HG02885 (cell line): Measurements from ENCODE around the gene MAST3.
A peak's percentile ranks its signal among the peaks of the same experiment; 100 is the strongest.
"Not testable (repeated sequence)": the region's sequence is repeated elsewhere in the genome, so short reads cannot be mapped to it uniquely, and the experiment has no call there.

Experiments used
- ATAC-seq: cut with Tn5 transposase; IDR thresholded peaks from one replicate; pipeline ENCODE4 v1.9.1; 2021; ENCODE audit warnings: mild to moderate bottlenecking; ENCODE audit not compliant: unreplicated experiment, poor library complexity

The MAST3 gene

GRCh38 chr19:18155095-18156087 is 57.8 kb downstream of the MAST3 start:
- ATAC-seq = no peak

GRCh38 chr19:18156268-18156667 is 58.7 kb downstream of the MAST3 start:
- ATAC-seq = no peak

GRCh38 chr19:18156841-18157464 is 59.4 kb downstream of the MAST3 start:
- no peak for ATAC-seq

GRCh38 chr19:18157465-18158063 is 60.0 kb downstream of the MAST3 start:
- ATAC-seq = no peak

- no peak for ATAC-seq
These were observed 60.9 kb downstream of the MAST3 start for GRCh38 chr19:18158467-18158866.

- ATAC-seq = not testable (repeated sequence)
These were observed 61.6 kb downstream of the MAST3 start for GRCh38 chr19:18159059-18159616.

GRCh38 chr19:18159810-18160209 is 62.2 kb downstream of the MAST3 start:
- no peak for ATAC-seq

GRCh38 chr19:18160493-18160970 is 63.0 kb downstream of the MAST3 start:
- no peak for ATAC-seq

- peak; percentile 82 for ATAC-seq
These were observed 63.5 kb downstream of the MAST3 start for GRCh38 chr19:18160971-18161635.

- peak; percentile 12 for ATAC-seq
These were observed 64.0 kb downstream of the MAST3 start for GRCh38 chr19:18161636-18162002.

- no peak for ATAC-seq
These were observed 66.5 kb downstream of the MAST3 start for GRCh38 chr19:18164072-18164471.

- no peak for ATAC-seq
These were observed 68.4 kb downstream of the MAST3 start for GRCh38 chr19:18165794-18166544.

- no peak for ATAC-seq
These were observed 69.4 kb downstream of the MAST3 start for GRCh38 chr19:18167011-18167410.

GRCh38 chr19:18167975-18168645 is 70.5 kb downstream of the MAST3 start:
- ATAC-seq = no peak

GRCh38 chr19:18168673-18169381 is 71.2 kb downstream of the MAST3 start:
- ATAC-seq = no peak

- ATAC-seq = peak; percentile 20
These were observed 73.2 kb downstream of the MAST3 start for GRCh38 chr19:18170714-18171255.

GRCh38 chr19:18171605-18172327 is 74.2 kb downstream of the MAST3 start:
- no peak for ATAC-seq
